ENCODE results near the gene CFAP65. TPM values are rescaled to one million over a fixed set of nuclear protein-coding genes. Genes with fewer than 3 reads are reported as not detected.

The CFAP65 gene
- polyA plus RNA-seq, 1 donor (not counting 4 experiments of a cell fraction or from before 2014, with no cell fraction given): not detected

GRCh38 chr2:219042750-219043149, 1.4 kb upstream of the CFAP65 start:
- Histone ChIP-seq H3K27ac (ENCODE audit: control insufficient read depth, insufficient read depth, low read length) (no peak overlapping the region), H3K4me3 (ENCODE audit: control insufficient read depth in 2 of 3, extremely low read depth in 1 of 3, insufficient read depth in 2 of 3, low read depth in 1 of 3, low read length in 3 of 3) (no peak overlapping the region), H2AFZ (ENCODE audit: control insufficient read depth, low read length) (no peak overlapping the region), H3K4me2 (ENCODE audit: control insufficient read depth, extremely low read depth, insufficient read depth, low read depth, low read length) (no peak overlapping the region), H3K4me1 (ENCODE audit: control insufficient read depth, extremely low read depth, insufficient read depth, low read length) (no peaks in the 10 kb centered on the region), H3K9ac (ENCODE audit: control insufficient read depth, extremely low read depth, insufficient read depth, low read length) (no peak overlapping the region), H3K9me3 (ENCODE audit: control insufficient read depth, low read depth, low read length) (no peaks in the 10 kb centered on the region), H3K36me3 (ENCODE audit: control insufficient read depth in 2 of 2, extremely low read depth in 1 of 2, insufficient read depth in 2 of 2, low read length in 2 of 2) (no peaks in the 10 kb centered on the region), H3K79me2 (ENCODE audit: control insufficient read depth, insufficient read depth, low read length) (no peaks in the 10 kb centered on the region), H3K27me3 (ENCODE audit: control insufficient read depth, extremely low read depth, insufficient read depth, low read length) (peaks cover 24% of the 10 kb centered on the region), H4K20me1 (ENCODE audit: control insufficient read depth, extremely low read depth, insufficient read depth, low read length) (no peaks in the 10 kb centered on the region), H3K9me1 (ENCODE audit: control insufficient read depth, extremely low read depth, insufficient read depth, low read length) (no peaks in the 10 kb centered on the region)
- DNase-seq (ENCODE audit: low read depth, low spot score) (no peak), FAIRE-seq (no peak)
- dilution Hi-C loops (cut with MboI; ENCODE audit: extremely low pct_ligation_motif_present, low sequenced_read_pairs): no loop called here
- no peak for TF ChIP-seq EZH2 (IDR thresholded peaks at IDR 0.05; ENCODE audit: low read length)
- TF ChIP-seq CTCF (optimal IDR thresholded peaks at IDR 0.05 in 1 of 3, IDR thresholded peaks at IDR 0.05 in 1 of 3, conservative IDR thresholded peaks at IDR 0.05 in 1 of 3; ENCODE audit: extremely low read depth in 1 of 3, insufficient read depth in 2 of 3, low read length in 3 of 3): no peak

DNA sequence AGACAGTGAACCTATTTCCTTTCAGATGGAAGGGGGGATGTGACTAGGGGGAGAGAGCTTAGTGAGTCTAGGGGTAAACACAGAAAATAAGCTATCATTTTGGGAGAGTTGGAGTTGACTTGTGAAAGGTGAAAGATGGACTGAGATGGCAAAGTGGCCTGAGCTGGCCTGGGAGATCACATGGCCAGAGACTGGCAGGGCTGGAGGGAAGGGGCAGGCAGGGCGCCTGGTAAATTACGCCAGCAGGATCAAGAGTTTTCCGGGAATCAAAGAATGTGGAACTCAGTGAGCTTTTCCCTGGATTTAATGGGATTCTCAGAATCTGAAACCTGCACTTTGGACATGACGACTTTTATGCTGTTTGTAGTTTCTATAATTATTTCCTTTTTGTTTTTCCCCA, 841 bp upstream of the CFAP65 start:
- Histone ChIP-seq H3K79me2 (ENCODE audit: control insufficient read depth, insufficient read depth, low read length) (no peaks in the 10 kb centered on the region), H3K9ac (ENCODE audit: control insufficient read depth, extremely low read depth, insufficient read depth, low read length) (no peak overlapping the region), H3K9me3 (ENCODE audit: control insufficient read depth, low read depth, low read length) (no peaks in the 10 kb centered on the region), H3K4me1 (ENCODE audit: control insufficient read depth, extremely low read depth, insufficient read depth, low read length) (no peaks in the 10 kb centered on the region), H3K27me3 (ENCODE audit: control insufficient read depth, extremely low read depth, insufficient read depth, low read length) (peaks cover 24% of the 10 kb centered on the region), H3K36me3 (ENCODE audit: control insufficient read depth in 2 of 2, extremely low read depth in 1 of 2, insufficient read depth in 2 of 2, low read length in 2 of 2) (no peaks in the 10 kb centered on the region), H3K9me1 (ENCODE audit: control insufficient read depth, extremely low read depth, insufficient read depth, low read length) (no peaks in the 10 kb centered on the region), H3K27ac (ENCODE audit: control insufficient read depth, insufficient read depth, low read length) (no peak overlapping the region), H4K20me1 (ENCODE audit: control insufficient read depth, extremely low read depth, insufficient read depth, low read length) (no peaks in the 10 kb centered on the region), H3K4me3 (ENCODE audit: control insufficient read depth in 2 of 3, extremely low read depth in 1 of 3, insufficient read depth in 2 of 3, low read depth in 1 of 3, low read length in 3 of 3) (no peak overlapping the region), H2AFZ (ENCODE audit: control insufficient read depth, low read length) (no peak overlapping the region), H3K4me2 (ENCODE audit: control insufficient read depth, extremely low read depth, insufficient read depth, low read depth, low read length) (no peak overlapping the region)
- FAIRE-seq (no peak), DNase-seq (ENCODE audit: low read depth, low spot score) (no peak)
- TF ChIP-seq CTCF (optimal IDR thresholded peaks at IDR 0.05 in 1 of 3, IDR thresholded peaks at IDR 0.05 in 1 of 3, conservative IDR thresholded peaks at IDR 0.05 in 1 of 3; ENCODE audit: extremely low read depth in 1 of 3, insufficient read depth in 2 of 3, low read length in 3 of 3) (no peak), EZH2 (IDR thresholded peaks at IDR 0.05; ENCODE audit: low read length) (no peak)
- dilution Hi-C loops (cut with MboI; ENCODE audit: extremely low pct_ligation_motif_present, low sequenced_read_pairs): no loop called here

Data from keratinocyte (primary cell).